HG02610 (cell line): ENCODE measurements around the gene ATP6V1G1.
"Not testable (repeated sequence)": the region's sequence is repeated elsewhere in the genome, so short reads cannot be mapped to it uniquely, and the experiment has no call there.

Source experiments
- ATAC-seq: cut with Tn5 transposase; IDR thresholded peaks from one replicate; pipeline ENCODE4 v1.9.1; 2021; ENCODE audit warnings: mild to moderate bottlenecking, moderate library complexity; ENCODE audit not compliant: unreplicated experiment

ATP6V1G1 gene, protein sequence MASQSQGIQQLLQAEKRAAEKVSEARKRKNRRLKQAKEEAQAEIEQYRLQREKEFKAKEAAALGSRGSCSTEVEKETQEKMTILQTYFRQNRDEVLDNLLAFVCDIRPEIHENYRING

DNA sequence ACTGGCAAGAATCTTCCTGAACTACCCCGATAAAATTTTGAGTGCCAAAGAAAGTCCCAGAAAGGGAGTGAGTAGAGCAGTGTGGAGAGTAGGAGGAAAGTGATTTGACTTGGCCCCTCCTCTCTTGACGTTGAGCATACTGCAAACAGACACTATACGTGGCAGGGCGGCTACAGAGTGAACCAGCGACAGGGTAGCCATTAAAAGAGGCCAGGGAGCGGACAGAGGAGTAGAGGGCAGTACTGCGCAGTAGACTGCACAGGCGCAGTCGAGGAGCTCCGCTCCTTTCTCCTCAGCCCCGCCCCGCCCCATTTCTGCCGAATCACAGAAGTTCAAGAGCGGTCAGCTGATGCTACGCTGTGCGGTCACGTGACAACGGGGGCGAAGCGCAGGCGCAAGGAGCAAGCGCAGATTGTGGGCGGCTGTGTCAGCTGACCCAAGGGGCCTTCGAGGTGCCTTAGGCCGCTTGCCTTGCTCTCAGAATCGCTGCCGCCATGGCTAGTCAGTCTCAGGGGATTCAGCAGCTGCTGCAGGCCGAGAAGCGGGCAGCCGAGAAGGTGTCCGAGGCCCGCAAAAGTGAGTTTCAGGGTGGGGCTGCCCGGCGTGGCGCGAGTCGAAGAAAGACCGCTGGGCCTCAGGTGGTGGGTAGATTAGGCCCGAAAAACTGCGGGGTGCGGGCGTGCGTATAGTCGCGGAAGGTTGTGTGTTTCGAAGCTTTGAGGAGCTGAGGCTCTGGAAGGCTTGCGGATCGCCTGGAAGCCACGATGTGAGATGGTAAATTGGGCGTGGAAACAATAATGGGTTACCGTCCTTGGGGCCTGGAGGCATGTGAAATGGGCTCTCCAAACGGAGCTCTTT lies at the start of gene ATP6V1G1:
Gene ATP6V1G1 (plus strand): TSS at position 425 of the 858 bp plus-strand sequence. CDS start 70 bp downstream, at position 495.
- peak; percentile 91 for ATAC-seq

DNA sequence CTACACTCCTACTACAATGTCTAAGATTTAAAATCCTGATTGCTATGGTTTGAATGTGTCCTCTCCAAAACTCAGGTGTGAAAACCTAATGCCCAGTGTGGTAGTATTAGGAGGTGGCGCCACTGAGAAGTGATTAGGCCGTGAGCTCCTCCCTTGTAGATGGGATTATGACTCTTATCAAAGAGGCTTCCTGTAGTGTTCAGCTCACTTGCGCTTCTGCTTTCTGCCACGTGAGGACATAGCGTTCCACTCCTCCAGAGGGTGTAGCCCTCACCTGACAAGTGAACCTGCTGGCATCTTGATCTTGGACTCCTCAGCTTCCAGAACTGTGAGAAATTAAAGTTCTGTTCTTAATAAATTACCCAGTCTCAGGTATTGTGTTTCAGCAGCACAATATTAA lies 49.3 kb upstream of the ATP6V1G1 start:
- ATAC-seq: peak; percentile 46

DNA sequence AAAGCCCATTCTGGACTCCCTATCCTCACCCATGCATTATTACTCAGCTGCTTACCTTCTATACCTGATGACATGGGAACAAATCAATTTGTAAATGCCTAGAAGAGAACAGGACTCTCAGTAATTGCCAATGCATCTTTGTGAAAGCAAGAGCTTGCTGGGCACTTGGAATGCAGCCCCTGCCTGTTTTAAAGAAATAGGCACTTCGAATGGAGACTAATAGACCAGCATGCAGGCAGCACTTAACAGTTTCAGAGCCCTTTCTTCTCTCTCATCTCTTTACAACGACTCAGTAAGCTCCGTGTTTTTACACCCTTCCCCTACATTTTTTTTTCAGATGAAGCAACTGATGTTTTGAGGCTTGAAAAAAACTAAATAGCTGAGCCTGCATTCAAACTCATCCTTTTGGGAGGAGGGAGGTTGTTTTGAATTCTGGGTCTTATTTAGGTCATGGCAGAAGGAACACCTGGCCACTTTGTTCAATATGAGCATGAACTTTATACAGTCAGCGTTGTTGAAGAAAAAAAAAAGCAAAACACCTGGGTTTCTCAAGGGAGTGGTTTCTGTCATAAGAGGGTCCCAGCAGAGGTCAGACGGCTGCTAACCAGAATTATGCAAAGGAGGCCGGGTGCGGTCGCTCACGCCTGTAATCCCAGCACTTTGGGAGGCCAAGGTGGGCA lies 47.7 kb upstream of the ATP6V1G1 start:
- ATAC-seq: no peak

DNA sequence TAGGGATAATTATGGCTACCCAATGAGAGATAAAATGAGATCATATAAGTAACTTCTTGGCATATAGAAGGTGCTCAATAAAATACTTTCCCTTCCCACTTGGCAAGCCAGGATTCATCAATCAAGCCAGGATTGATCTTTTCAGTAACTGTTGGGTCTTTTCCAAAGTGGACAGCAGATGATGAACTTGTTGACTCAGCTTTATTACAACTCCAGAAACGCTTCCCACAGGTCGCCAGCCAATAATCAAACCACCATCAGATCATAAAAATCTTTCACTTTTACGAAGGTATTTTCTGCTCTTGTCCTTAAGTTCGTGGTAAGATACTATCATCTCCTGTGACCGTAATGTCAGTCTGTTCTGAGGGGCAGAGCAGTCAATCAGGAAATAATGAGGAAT lies 42.5 kb upstream of the ATP6V1G1 start:
- no peak for ATAC-seq

DNA sequence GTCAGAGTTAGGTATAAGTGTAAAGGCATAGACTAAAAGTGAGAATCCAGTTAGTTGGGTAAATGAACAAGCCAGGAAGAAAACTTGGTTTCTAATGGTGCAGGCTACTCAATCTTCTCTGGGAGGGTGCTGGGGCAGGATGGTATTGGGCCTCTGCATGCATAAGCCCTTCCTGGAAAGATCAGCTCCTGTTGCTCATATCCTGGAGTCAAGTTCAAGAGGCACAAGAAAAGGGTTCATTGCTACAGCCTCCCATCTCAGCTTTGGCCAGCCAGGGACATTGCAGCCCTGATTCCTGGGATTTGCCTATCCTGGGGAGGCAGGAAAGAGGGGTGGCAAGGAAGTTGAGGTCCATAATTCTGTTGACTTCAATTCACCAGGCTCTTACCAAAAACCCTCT lies 40.7 kb upstream of the ATP6V1G1 start:
- ATAC-seq: no peak

DNA sequence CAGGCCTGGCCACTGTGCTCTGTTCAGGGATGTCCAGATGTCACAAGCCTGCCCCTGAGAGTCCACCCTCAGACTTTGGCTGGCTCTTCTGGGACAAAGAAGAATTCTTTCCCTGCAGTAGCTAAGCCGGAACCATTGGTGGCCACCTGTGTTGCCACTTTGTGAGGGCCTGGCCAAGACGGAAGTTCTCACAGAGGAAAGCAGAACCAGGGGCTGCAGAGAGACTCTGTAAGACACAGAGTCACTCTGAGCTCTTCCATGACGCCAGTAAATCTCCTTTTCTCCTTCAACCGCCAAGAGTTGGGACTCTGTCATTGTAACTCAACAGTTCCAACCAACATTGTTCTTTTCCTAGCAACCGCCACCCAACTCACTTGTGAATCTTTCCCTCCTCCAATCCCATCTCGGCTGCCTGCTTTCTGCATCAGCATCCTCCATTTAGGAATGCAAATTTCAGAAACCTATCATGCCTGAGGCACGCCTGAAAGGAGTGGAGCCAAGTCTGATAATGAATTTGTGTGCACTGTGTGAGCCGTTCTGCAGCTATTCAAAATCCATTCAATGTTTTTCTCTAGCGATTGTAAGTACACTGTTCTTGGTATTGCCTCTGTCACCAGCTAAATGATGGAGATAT lies 37.8 kb upstream of the ATP6V1G1 start:
- ATAC-seq: no peak

DNA sequence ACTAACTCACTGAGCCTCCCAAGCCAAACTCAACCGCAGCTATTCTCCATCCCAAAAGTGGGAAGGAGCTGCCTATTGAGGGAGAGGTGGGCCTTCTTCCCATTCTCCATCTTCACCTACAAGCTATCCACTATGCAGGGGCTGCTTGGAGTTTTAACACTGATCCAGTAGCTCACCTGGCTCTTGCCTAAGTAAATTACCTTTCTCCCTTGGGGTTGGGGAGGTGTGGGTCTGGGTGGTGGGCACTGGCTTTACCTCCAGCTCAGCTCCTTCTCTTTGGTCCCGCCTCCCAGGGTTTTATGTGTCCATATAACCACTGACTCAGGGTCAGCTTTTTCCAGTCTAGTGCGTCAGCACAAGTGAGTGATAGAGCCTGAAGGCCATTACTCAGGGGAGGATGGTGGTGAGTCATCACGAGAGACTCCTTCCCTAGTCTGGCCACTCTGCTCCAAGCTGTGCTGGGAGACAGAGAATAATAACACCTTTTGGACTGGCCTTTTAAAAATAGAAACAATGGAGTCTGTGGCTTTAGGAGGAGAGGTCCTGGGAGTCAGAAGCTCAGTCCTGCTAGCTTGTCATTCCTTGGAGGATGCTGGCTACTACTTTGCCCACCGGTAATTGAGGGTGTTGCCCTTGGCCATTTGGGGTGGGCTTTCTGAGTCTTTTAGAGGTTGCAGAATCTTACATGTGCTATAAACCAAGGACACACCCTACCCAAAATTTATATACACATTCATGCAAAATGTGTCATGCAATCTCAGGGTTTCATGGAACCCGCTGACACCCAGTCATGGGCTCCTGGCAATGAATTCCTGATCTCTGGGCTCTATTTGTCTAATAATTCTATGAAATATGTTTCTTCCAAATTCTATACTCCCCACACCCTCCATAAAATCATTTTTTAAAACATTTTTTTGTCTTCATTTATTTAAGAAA lies 35.6 kb upstream of the ATP6V1G1 start:
- ATAC-seq: no peak

DNA sequence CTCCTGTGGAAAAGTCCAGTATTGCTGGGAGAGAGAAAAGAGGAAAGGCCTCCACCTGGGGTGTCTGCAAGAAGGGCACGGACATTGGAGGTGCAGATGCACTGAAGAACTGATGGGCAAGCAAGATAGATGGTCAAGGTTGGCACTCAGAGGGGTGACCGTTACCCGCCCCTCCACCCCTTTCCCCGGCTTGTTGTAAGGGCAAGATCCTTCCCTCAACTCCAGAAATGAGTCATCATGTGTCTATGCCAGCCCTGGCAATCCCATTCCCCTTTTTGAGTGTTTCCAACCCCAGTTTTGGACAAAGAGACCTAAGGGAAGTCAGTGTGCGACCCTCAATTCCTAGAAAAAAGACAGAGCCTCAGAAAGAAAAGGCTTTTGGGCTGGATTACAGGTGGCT lies 34.9 kb upstream of the ATP6V1G1 start:
- ATAC-seq: no peak

DNA sequence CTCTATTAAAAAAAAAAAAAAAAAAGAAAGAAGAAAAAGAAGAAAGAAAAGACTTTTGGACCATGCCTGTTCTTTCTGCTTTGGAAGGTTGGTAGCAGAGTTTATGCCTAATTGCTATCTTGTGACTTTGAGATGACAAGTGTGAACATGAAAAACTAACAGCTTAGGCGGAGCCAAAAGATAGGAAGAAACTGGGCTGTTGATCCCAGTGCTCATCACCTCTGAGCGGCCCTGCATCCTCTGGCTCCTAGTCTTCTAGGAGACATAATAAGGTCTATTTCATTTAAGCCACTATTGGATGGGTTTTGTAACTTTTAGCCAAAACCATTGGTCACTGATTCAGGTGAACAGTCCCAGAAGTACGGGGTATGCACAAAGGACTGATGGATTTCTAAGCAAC lies 34.4 kb upstream of the ATP6V1G1 start:
- no peak for ATAC-seq

DNA sequence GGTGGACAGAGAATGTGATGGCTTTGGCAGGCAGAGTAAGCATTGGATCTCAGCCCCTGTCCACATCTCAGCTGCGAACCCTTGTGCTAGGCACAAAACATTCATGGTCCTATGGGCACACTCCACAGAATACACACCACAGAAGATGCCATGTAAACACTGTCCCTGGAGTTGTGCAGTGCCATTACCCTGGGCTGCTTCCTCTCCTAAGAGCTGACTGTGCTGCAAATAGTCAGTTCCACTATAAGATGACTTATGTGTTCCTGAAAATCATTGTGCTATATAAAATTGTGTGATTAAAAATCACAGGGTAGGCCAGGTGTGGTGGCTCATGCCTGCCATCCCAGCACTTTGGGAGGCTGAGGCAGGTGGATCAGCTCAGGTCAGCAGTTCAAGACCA lies 31.9 kb upstream of the ATP6V1G1 start:
- ATAC-seq: no peak

DNA sequence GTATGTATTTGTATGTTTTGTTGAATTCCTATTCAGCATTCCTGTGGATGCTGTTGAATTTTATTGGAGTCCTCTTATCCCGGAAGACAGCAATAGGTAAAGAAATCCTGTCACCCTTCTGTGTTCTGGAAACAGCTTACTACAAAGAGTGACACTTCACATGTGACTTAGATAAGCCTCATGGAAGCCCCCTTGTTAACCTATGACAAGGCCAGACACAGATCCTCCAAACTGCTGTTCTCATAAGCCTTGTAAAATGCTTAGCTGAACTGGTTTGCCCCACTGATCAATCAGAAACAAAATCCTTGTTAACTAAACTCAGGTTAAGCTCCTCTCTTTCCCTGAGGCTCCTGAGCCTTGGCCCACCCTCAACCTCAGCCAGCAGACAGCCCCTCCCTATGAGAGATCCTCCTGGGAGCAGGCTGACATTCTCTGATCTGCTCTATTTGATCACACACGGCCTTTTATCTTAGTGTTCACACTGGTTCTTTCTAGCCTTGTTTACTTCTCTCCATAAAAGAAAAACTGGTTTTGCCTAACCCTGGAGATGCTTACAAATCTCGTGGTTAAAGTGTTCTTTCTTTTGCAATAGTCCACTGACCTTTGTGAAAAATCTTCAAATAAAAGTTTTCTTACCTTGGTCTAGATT lies 29.4 kb upstream of the ATP6V1G1 start:
- no peak for ATAC-seq

DNA sequence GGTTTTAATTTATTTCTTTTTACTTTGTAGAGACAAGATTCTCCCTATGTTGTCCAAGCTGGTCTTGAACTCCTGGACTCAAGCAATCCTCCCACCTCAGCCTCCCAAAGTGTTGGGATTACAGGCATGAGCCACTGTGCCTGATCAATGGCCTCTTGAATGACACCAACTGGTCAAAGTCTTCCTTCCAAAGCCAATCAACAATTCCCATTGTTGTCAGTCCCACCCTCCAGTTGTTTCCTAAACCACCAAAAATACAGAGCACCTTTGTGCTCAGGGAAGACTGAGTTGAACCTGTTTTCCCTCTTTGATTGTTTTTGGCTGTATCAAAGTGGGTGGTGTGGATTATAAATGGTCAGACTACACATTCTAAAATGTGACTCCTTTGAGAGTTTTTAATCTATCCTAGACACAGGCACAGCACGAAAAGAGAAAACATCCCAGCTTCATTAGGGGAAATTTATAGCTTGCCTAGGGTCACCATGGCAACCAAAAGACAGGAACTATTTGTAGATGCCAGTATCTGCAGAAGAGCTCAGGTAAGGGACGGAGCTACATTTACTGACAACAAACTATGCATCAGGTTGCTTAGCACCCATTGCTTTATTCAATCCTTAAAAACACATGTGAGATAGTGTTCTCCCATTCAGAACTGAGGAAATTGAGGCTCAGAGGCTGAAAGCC lies 27.6 kb upstream of the ATP6V1G1 start:
- no peak for ATAC-seq

DNA sequence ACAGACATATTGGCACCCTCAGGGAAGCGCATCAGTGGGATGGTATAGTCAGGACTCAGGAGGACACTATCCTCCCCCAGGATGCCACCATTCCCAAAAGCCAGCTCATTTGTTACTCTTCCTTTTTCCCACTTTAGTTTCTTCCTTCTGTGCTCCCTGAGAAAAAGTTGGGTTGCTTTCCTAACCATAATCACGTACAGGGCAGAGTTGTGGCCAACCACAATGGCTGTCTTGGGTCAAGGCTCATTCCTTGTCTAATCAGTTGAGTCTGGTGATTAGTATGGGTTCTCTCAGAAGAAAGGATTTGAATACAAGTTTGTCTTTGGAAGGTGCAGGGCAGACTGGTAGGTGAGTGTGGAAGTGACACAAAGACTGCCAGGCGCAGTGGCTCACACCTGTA lies 26.6 kb upstream of the ATP6V1G1 start:
- no peak for ATAC-seq

DNA sequence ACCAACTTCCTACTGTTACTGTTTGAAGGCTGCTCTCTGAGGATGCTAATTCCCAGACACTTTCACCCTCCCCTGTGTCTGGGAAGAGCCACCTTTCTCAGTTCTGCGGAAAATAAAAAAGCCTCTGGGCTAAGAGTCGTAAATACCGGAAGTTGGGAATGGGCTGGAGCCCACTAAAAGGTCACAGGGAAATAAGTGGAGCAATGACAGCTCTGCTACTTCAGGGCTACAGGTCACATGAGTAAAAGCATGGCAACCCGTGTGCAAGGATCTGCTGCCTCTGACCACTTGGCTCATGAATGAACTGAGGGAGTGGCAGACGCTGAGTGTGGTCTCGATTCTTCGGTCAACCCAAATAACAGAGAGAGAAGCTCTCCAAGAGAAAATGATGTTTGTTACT lies 25.8 kb upstream of the ATP6V1G1 start:
- ATAC-seq: no peak

DNA sequence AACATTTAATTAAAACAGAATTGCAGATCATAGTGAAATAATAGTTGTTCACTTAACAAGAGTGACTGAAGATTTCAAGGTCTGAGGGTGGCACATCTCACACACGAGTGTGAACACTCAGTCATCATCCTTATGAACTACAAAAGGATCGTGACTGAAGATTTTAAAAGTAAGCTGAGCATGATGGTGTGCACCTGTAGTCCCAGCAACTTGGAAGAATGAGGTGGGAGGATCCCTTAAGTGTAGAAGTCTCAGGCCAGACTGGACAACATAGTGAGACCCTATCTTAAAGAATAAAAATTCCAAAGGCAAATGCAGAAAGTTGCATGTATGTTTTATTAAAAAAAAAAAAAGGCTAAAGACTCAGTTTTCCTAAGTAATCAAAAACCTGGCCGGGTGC lies 22.4 kb upstream of the ATP6V1G1 start:
- ATAC-seq: no peak

DNA sequence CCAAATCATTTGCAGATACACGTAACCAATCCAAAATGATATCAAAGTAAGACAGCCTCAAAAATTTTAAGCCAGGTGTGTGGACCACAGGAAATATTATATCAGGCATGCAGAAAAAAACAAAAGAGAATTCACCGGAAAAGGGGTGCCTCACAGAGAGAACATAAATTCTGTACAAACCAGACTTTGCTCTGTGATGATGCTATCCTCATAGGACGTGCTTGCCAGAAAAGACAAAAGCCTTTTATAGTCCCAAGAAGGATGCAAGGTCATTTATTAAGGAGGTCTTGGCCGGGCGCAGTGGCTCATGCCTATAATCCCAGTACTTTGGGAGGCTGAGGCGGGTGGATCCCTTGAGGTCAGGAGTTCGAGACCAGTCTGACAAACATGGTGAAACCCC lies 16.8 kb upstream of the ATP6V1G1 start:
- no peak for ATAC-seq

DNA sequence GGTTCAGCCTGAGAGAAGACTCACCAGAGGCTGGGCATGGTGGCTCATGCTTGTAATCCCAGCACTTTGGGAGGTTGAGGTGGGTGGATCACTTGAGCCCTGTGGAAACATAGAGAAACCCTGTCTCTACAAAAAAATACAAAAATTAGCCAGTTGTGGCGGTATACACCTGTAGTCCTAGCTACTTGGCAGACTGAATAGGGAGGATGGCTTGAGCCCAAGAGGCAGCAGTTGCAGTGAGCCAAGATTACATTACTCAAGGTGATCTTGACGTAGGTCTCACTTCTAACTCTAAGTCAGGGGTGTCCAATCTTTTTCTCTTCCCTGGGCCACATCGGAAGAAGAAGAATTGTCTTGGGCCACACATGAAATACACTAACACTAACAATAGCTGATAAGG lies 16.2 kb upstream of the ATP6V1G1 start:
- ATAC-seq: no peak

DNA sequence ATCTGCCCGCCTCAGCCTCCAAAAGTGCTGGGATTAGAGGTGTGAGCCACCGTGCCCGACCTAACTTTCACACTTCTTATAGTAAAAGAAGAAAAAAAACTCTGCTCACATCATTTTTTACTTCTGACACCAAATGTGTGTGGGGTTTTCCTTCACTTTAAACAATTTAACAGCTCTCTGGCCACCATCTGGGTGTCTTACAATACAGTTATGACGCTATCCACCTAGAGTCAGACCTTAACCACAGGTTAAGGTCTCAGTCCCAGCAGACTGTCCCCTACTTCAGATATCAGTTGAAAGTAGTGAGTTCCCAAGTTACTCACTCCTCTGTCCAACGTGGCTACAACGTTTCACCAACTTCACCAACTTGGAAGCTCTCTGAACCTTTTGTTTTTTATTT lies 15.4 kb upstream of the ATP6V1G1 start:
- no peak for ATAC-seq

DNA sequence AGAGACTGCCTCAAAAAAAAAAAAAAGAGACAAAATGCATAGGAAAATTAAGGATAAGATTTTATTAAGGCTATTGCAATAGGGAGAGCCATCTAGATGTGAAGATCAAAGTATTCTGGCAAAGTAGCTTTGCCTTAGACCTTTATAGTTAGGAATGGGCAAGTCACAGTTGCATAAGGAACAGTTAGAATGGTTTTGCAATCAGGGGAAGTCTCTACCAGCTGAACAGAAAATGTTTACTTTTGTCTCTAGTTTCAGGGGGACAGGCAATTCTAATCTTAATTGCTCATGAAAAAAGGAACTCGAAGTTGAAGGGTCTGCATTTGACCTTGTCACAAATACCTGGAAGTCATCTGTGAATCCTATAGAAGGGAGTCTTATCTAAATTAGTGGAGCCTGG lies 13.1 kb upstream of the ATP6V1G1 start:
- ATAC-seq: no peak

DNA sequence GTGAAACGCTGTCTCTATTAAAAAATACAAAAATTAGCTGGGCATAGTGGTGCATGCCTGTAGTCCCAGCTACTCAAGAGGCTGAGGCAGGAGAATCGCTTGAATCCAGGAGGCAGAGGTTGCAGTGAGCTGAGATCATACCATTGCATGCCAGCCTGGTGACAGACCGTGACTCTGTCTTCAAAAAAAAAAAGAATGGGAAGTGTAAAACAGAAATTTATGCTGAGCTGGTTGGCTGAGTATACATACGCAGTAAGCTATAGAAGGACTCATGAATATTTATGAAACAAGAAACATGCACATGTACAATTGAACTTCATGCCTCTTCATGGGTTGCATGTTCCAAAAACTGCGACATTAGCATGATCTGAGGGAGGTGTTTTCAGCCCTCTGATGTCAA lies 10.8 kb upstream of the ATP6V1G1 start:
- not testable (repeated sequence) for ATAC-seq
